Stimulated activated naive CD8-positive, alpha-beta T cell treated with anti-CD3 and anti-CD28 coated beads, Interleukin-15, Interleukin-2, amounts not matched to agents 100 ng/mL and 50 ng/mL, for 24 hours (primary cell): ENCODE data around the gene SLC28A1.
"Not testable (repeated sequence)": the region's sequence is repeated elsewhere in the genome, so short reads cannot be mapped to it uniquely, and the experiment has no call there.

Experiments
- H3K27ac Mint-ChIP-seq: one replicate; pipeline ENCODE4 v1.8.0; 2021; ENCODE audit warnings: mild to moderate bottlenecking, mixed read lengths
- H3K27me3 Mint-ChIP-seq: one replicate; pipeline ENCODE4 v1.8.0; 2021; ENCODE audit warnings: mixed read lengths
- H3K36me3 Mint-ChIP-seq: one replicate; pipeline ENCODE4 v1.8.0; 2021; ENCODE audit warnings: low read depth, mixed read lengths
- H3K4me1 Mint-ChIP-seq: one replicate; pipeline ENCODE4 v1.8.0; 2021; ENCODE audit warnings: low read depth, mixed read lengths
- H3K4me3 Mint-ChIP-seq: one replicate; pipeline ENCODE4 v1.8.0; 2021; ENCODE audit warnings: mild to moderate bottlenecking, mixed read lengths
- H3K9me3 Mint-ChIP-seq: one replicate; pipeline ENCODE4 v1.8.0; 2021; ENCODE audit warnings: mixed read lengths

Gene SLC28A1

GRCh38 chr15:84883916-84884781 lies at the start of gene SLC28A1:
SLC28A1 (plus strand) TSS chr15:84884662; CDS start chr15:84887761, 3,099 bp downstream.
- Mint-ChIP-seq H3K4me1 (no peaks in the 10 kb centered on the region), H3K4me3 (no peak within 1 kb of the TSS), H3K27me3 (no peaks in the 10 kb centered on the region), H3K9me3 (no peaks in the 10 kb centered on the region), H3K36me3 (no peaks in the 10 kb centered on the region), H3K27ac (no peak within 1 kb of the TSS)

GRCh38 chr15:84834969-84835368 lies 49.5 kb upstream of the SLC28A1 start:
- Mint-ChIP-seq H3K4me3 (no peak overlapping the region), H3K9me3 (no peaks in the 10 kb centered on the region), H3K27ac (no peak overlapping the region), H3K4me1 (no peaks in the 10 kb centered on the region), H3K36me3 (no peaks in the 10 kb centered on the region), H3K27me3 (no peaks in the 10 kb centered on the region)

- H3K27ac Mint-ChIP-seq: no peak overlapping the region
- H3K9me3 Mint-ChIP-seq: no peaks in the 10 kb centered on the region
- no peaks in the 10 kb centered on the region for H3K4me1 Mint-ChIP-seq
- no peaks in the 10 kb centered on the region for H3K27me3 Mint-ChIP-seq
- H3K36me3 Mint-ChIP-seq: no peaks in the 10 kb centered on the region
- no peak overlapping the region for H3K4me3 Mint-ChIP-seq
Measured at GRCh38 chr15:84835661-84836337, 48.7 kb upstream of the SLC28A1 start.

GRCh38 chr15:84836844-84837243 lies 47.6 kb upstream of the SLC28A1 start:
- H3K27ac Mint-ChIP-seq: no peak overlapping the region
- H3K4me1 Mint-ChIP-seq: no peaks in the 10 kb centered on the region
- H3K27me3 Mint-ChIP-seq: no peaks in the 10 kb centered on the region
- H3K9me3 Mint-ChIP-seq: no peaks in the 10 kb centered on the region
- H3K36me3 Mint-ChIP-seq: no peaks in the 10 kb centered on the region
- H3K4me3 Mint-ChIP-seq: no peak overlapping the region

- H3K27me3 Mint-ChIP-seq: no peaks in the 10 kb centered on the region
- H3K36me3 Mint-ChIP-seq: no peaks in the 10 kb centered on the region
- no peaks in the 10 kb centered on the region for H3K4me1 Mint-ChIP-seq
- H3K4me3 Mint-ChIP-seq: no peak overlapping the region
- H3K9me3 Mint-ChIP-seq: no peaks in the 10 kb centered on the region
- H3K27ac Mint-ChIP-seq: no peak overlapping the region
Measured at GRCh38 chr15:84839714-84840113, 44.7 kb upstream of the SLC28A1 start.

- H3K27ac Mint-ChIP-seq: no peak overlapping the region
- no peaks in the 10 kb centered on the region for H3K27me3 Mint-ChIP-seq
- no peaks in the 10 kb centered on the region for H3K4me1 Mint-ChIP-seq
- H3K36me3 Mint-ChIP-seq: no peaks in the 10 kb centered on the region
- no peaks in the 10 kb centered on the region for H3K9me3 Mint-ChIP-seq
- no peak overlapping the region for H3K4me3 Mint-ChIP-seq
Measured at GRCh38 chr15:84840255-84840654, 44.2 kb upstream of the SLC28A1 start.

GRCh38 chr15:84840741-84841429 lies 43.6 kb upstream of the SLC28A1 start:
- Mint-ChIP-seq H3K36me3 (no peaks in the 10 kb centered on the region), H3K27me3 (no peaks in the 10 kb centered on the region), H3K27ac (no peak overlapping the region), H3K4me3 (no peak overlapping the region), H3K4me1 (no peaks in the 10 kb centered on the region), H3K9me3 (no peaks in the 10 kb centered on the region)

GRCh38 chr15:84842781-84843180 lies 41.7 kb upstream of the SLC28A1 start:
- H3K36me3 Mint-ChIP-seq: peaks cover 12% of the 10 kb centered on the region
- no peaks in the 10 kb centered on the region for H3K4me1 Mint-ChIP-seq
- H3K4me3 Mint-ChIP-seq: no peak overlapping the region
- peaks cover 13% of the 10 kb centered on the region for H3K9me3 Mint-ChIP-seq
- no peak overlapping the region for H3K27ac Mint-ChIP-seq
- H3K27me3 Mint-ChIP-seq: no peaks in the 10 kb centered on the region

GRCh38 chr15:84844964-84845363 lies 39.5 kb upstream of the SLC28A1 start:
- H3K36me3 Mint-ChIP-seq: peaks cover 12% of the 10 kb centered on the region
- no peak overlapping the region for H3K4me3 Mint-ChIP-seq
- no peaks in the 10 kb centered on the region for H3K27me3 Mint-ChIP-seq
- H3K4me1 Mint-ChIP-seq: no peaks in the 10 kb centered on the region
- peaks cover 13% of the 10 kb centered on the region for H3K9me3 Mint-ChIP-seq
- H3K27ac Mint-ChIP-seq: no peak overlapping the region

GRCh38 chr15:84845631-84846030 lies 38.8 kb upstream of the SLC28A1 start:
- Mint-ChIP-seq H3K36me3 (peaks cover 12% of the 10 kb centered on the region), H3K9me3 (peaks cover 13% of the 10 kb centered on the region)
- H3K4me1 Mint-ChIP-seq, H3K4me3 Mint-ChIP-seq, H3K27me3 Mint-ChIP-seq, H3K27ac Mint-ChIP-seq: not testable (repeated sequence)

GRCh38 chr15:84846269-84846668 lies 38.2 kb upstream of the SLC28A1 start:
- no peaks in the 10 kb centered on the region for H3K4me1 Mint-ChIP-seq
- peaks cover 13% of the 10 kb centered on the region for H3K9me3 Mint-ChIP-seq
- peaks cover 12% of the 10 kb centered on the region for H3K36me3 Mint-ChIP-seq
- no peak overlapping the region for H3K27ac Mint-ChIP-seq
- no peak overlapping the region for H3K4me3 Mint-ChIP-seq
- H3K27me3 Mint-ChIP-seq: no peaks in the 10 kb centered on the region

GRCh38 chr15:84847382-84847781 lies 37.1 kb upstream of the SLC28A1 start:
- Mint-ChIP-seq H3K9me3 (peaks cover 13% of the 10 kb centered on the region), H3K4me1 (no peaks in the 10 kb centered on the region), H3K36me3 (peaks cover 12% of the 10 kb centered on the region), H3K27ac (no peak overlapping the region), H3K27me3 (no peaks in the 10 kb centered on the region), H3K4me3 (no peak overlapping the region)

GRCh38 chr15:84852212-84852611 lies 32.2 kb upstream of the SLC28A1 start:
- Mint-ChIP-seq H3K27me3 (no peaks in the 10 kb centered on the region), H3K4me3 (no peak overlapping the region), H3K9me3 (peaks cover 3% of the 10 kb centered on the region), H3K27ac (no peak overlapping the region), H3K36me3 (peaks cover 2% of the 10 kb centered on the region), H3K4me1 (no peaks in the 10 kb centered on the region)

GRCh38 chr15:84855136-84855535 lies 29.3 kb upstream of the SLC28A1 start:
- H3K27ac Mint-ChIP-seq: no peak overlapping the region
- no peaks in the 10 kb centered on the region for H3K9me3 Mint-ChIP-seq
- H3K4me3 Mint-ChIP-seq: no peak overlapping the region
- no peaks in the 10 kb centered on the region for H3K27me3 Mint-ChIP-seq
- H3K4me1 Mint-ChIP-seq: no peaks in the 10 kb centered on the region
- no peaks in the 10 kb centered on the region for H3K36me3 Mint-ChIP-seq

GRCh38 chr15:84855765-84856164 lies 28.7 kb upstream of the SLC28A1 start:
- Mint-ChIP-seq H3K9me3 (no peaks in the 10 kb centered on the region), H3K27ac (no peak overlapping the region), H3K4me3 (no peak overlapping the region), H3K27me3 (no peaks in the 10 kb centered on the region), H3K4me1 (no peaks in the 10 kb centered on the region), H3K36me3 (no peaks in the 10 kb centered on the region)
